Body of pancreas (tissue), 4 donors: ENCODE results near the gene C9orf85. TPM values are rescaled to one million over a fixed set of nuclear protein-coding genes. Genes with fewer than 3 reads are reported as not detected.

Source experiments
- ATAC-seq: fragments of 150-250 bp; one replicate; pipeline ENCODE4 v1.9.1; 2016
- DNase-seq, 4 donors: peaks; one replicate each; pipeline ENCODE4 v3.0.0-alpha.2; 2019
- H3K27ac ChIP-seq, 4 donors: fragments of 200-600 bp; sonication (generic); 1 replicate in 3 of 4; 2 replicates in 1 of 4; pipeline versions ENCODE4 v1.5.1 to v1.6.1; 2016 to 2019; ENCODE audit warnings: mild to moderate bottlenecking in 1 of 4, mixed read lengths in 1 of 4, moderate library complexity in 1 of 4
- H3K27me3 ChIP-seq, 2 donors: fragments of 200-600 bp; sonication (generic); one replicate each; pipeline ENCODE4 v1.6.0; 2016; ENCODE audit warnings: mild to moderate bottlenecking in 1 of 2
- H3K36me3 ChIP-seq, 2 donors: fragments of 200-600 bp; sonication (generic); replicated peaks in 1 of 2; 2 replicates each; pipeline ENCODE4 v1.5.1; 2016; ENCODE audit warnings: low read depth in 2 of 2; ENCODE audit not compliant: insufficient read depth in 1 of 2
- H3K4me1 ChIP-seq: fragments of 200-600 bp; sonication (generic); one replicate; pipeline ENCODE4 v1.6.0; 2016
- H3K4me3 ChIP-seq, 2 donors: fragments of 200-600 bp; sonication (generic); 1 replicate in 1 of 2; 2 replicates in 1 of 2; pipeline ENCODE4 v1.5.1; 2016 to 2019
- H3K9me3 ChIP-seq, 3 donors: fragments of 200-600 bp; sonication (generic); 1 replicate in 2 of 3; 2 replicates in 1 of 3; pipeline ENCODE4 v1.5.1; 2016
- CTCF ChIP-seq, 7 experiments: fragments of 450-650 bp in 4 of 7; fragments of 200-600 bp in 3 of 7; sonication (generic) in 3 of 7; IDR thresholded peaks; one replicate each; pipeline ENCODE4 v1.5.1; 2016 to 2019; ENCODE audit warnings: antibody characterized with exemption in 7 of 7
- POLR2A ChIP-seq, 3 donors: fragments of 450-650 bp; IDR thresholded peaks; one replicate each; pipeline ENCODE4 v1.6.1; 2016; ENCODE audit warnings: antibody characterized with exemption in 3 of 3, mild to moderate bottlenecking in 2 of 3
- WGBS, 2 donors: methylation state at CpG; one replicate each; pipeline ENCODE4 v1.1.5; 2017; 5-methylcytosine and 5-hydroxymethylcytosine counted together
- intact Hi-C: fragments of 100-400 bp; cut with DNase I; formaldehyde crosslinking; loops from one replicate; pipeline ENCODE4 v1.15.1; 2023
- total RNA-seq, 2 donors: library from RNA; depleted of rRNA; stranded (reverse); fragments of >200 nt; gene quantifications; one replicate each; pipeline ENCODE4 v1.1.0, GENCODE V29; 2016

The C9orf85 gene
- total RNA-seq, 2 donors from 2014 or later = 6.0 to 6.6 TPM

- no peak for ATAC-seq
- Histone ChIP-seq H3K36me3 (no peaks in the 10 kb centered on the region), H3K4me1 (peaks cover 4% of the 10 kb centered on the region), H3K4me3 (no peak overlapping the region), H3K27ac (no peak overlapping the region), H3K9me3 (no peaks in the 10 kb centered on the region), H3K27me3 (no peaks in the 10 kb centered on the region)
- no peak for DNase-seq
- intact Hi-C loops = no loop called here
- 95 to 100% methylated on average over 1 of the region's 1 CpG for WGBS, 2 donors
- no peak for TF ChIP-seq POLR2A (IDR thresholded peaks at IDR 0.05)
- TF ChIP-seq CTCF (IDR thresholded peaks at IDR 0.05) = no peak
These were observed 25.4 kb upstream of the C9orf85 start for GRCh38 chr9:71886015-71886414.

- no peaks in the 10 kb centered on the region for H3K36me3 ChIP-seq
- no peak overlapping the region for H3K4me3 ChIP-seq
- H3K9me3 ChIP-seq = no peaks in the 10 kb centered on the region
- WGBS, 2 donors = 93 to 96% methylated on average over 10 of the region's 10 CpGs
- H3K4me1 ChIP-seq = peaks cover 4% of the 10 kb centered on the region
- DNase-seq (no peak), ATAC-seq (no peak)
- H3K27ac ChIP-seq = no peak overlapping the region
- TF ChIP-seq CTCF (IDR thresholded peaks at IDR 0.05) = no peak
- TF ChIP-seq POLR2A (IDR thresholded peaks at IDR 0.05) = no peak
- intact Hi-C loops = no loop called here
- H3K27me3 ChIP-seq = no peaks in the 10 kb centered on the region
These were observed 24.9 kb upstream of the C9orf85 start for GRCh38 chr9:71886541-71886940.

GRCh38 chr9:71887362-71887761 lies 24.1 kb upstream of the C9orf85 start:
- intact Hi-C loops = no loop called here
- no peaks in the 10 kb centered on the region for H3K36me3 ChIP-seq
- H3K27ac ChIP-seq = no peak overlapping the region
- DNase-seq = no peak
- TF ChIP-seq POLR2A (IDR thresholded peaks at IDR 0.05) (no peak), CTCF (IDR thresholded peaks at IDR 0.05) (no peak)
- peaks cover 4% of the 10 kb centered on the region for H3K4me1 ChIP-seq
- no peak for ATAC-seq
- 77 to 81% methylated on average over 1 of the region's 1 CpG for WGBS, 2 donors
- H3K9me3 ChIP-seq = no peaks in the 10 kb centered on the region
- H3K27me3 ChIP-seq = no peaks in the 10 kb centered on the region
- H3K4me3 ChIP-seq = no peak overlapping the region

- WGBS, 2 donors = 63 to 70% methylated on average over 3 of the region's 3 CpGs
- H3K36me3 ChIP-seq = no peaks in the 10 kb centered on the region
- H3K4me1 ChIP-seq = peaks cover 15% of the 10 kb centered on the region
- ATAC-seq (no peak), DNase-seq (no peak)
- H3K27me3 ChIP-seq = no peaks in the 10 kb centered on the region
- TF ChIP-seq POLR2A (IDR thresholded peaks at IDR 0.05) = no peak
- TF ChIP-seq CTCF (IDR thresholded peaks at IDR 0.05) = no peak
- H3K27ac ChIP-seq = no peak overlapping the region
- H3K9me3 ChIP-seq = no peaks in the 10 kb centered on the region
- intact Hi-C loops = loop anchor here (10.0 kb wide), 1 partner anchor 55 kb away; no protein-coding TSS in a partner anchor
- H3K4me3 ChIP-seq = no peak overlapping the region
These were observed 21.3 kb upstream of the C9orf85 start for GRCh38 chr9:71890042-71890679.
